CD4-positive, CD25-positive, alpha-beta regulatory T cell (primary cell): ENCODE results near the gene MYOZ1. TPM values are rescaled to one million over a fixed set of nuclear protein-coding genes. Genes with fewer than 3 reads are reported as not detected.

Source experiments
- ATAC-seq, 2 donors: fragments of 150-1000 bp; cut with Tn5 transposase; one replicate each; pipeline ENCODE4 v1.10.0; 2021; ENCODE audit warnings: low read depth in 2 of 2, moderate number of reproducible peaks in 2 of 2, moderate library complexity in 1 of 2
- DNase-seq, 3 donors: peaks; one replicate each; pipeline versions ENCODE4 v3.0.0 to v3.0.0-alpha.2; 2012 to 2022; ENCODE audit warnings: mixed read lengths in 1 of 3
- H3K27ac ChIP-seq: one replicate; pipeline ENCODE4 v1.7.0; 2013; ENCODE audit warnings: mild to moderate bottlenecking, low read length; ENCODE audit not compliant: insufficient read depth, poor library complexity, severe bottlenecking
- H3K27me3 ChIP-seq: one replicate; pipeline ENCODE4 v1.7.0; 2013; ENCODE audit warnings: low read length; ENCODE audit not compliant: control insufficient read depth, insufficient read depth
- H3K36me3 ChIP-seq: one replicate; pipeline ENCODE4 v1.7.0; 2013; ENCODE audit warnings: mild to moderate bottlenecking, low read length, moderate library complexity; ENCODE audit not compliant: control insufficient read depth, insufficient read depth
- H3K4me1 ChIP-seq: 2 replicates; pipeline ENCODE4 v1.7.0; 2013; ENCODE audit warnings: mild to moderate bottlenecking, low read length; ENCODE audit not compliant: insufficient read depth, control insufficient read depth, poor library complexity, severe bottlenecking
- H3K4me3 ChIP-seq: one replicate; pipeline ENCODE4 v1.7.0; 2013; ENCODE audit warnings: low read depth, mild to moderate bottlenecking, low read length, moderate library complexity
- H3K9me3 ChIP-seq, 2 experiments: 1 replicate in 1 of 2; 2 replicates in 1 of 2; pipeline ENCODE4 v1.7.0; 2013; ENCODE audit warnings: low read length in 2 of 2, mild to moderate bottlenecking in 1 of 2, moderate library complexity in 1 of 2; ENCODE audit not compliant: control insufficient read depth in 2 of 2
- H3K27ac Mint-ChIP-seq, 3 donors: one replicate each; pipeline ENCODE4 v1.8.0; 2020 to 2022; ENCODE audit warnings: mild to moderate bottlenecking in 3 of 3, mixed read lengths in 3 of 3, moderate library complexity in 2 of 3
- H3K27me3 Mint-ChIP-seq: one replicate; pipeline ENCODE4 v1.8.0; 2022; ENCODE audit warnings: mild to moderate bottlenecking, mixed read lengths
- H3K36me3 Mint-ChIP-seq: one replicate; pipeline ENCODE4 v1.8.0; 2020; ENCODE audit warnings: mixed read lengths
- H3K4me1 Mint-ChIP-seq, 4 donors: one replicate each; pipeline ENCODE4 v1.8.0; 2020 to 2022; ENCODE audit warnings: mixed read lengths in 4 of 4, mild to moderate bottlenecking in 1 of 4
- H3K4me3 Mint-ChIP-seq, 4 donors: one replicate each; pipeline ENCODE4 v1.8.0; 2020 to 2022; ENCODE audit warnings: mild to moderate bottlenecking in 4 of 4, mixed read lengths in 4 of 4, moderate library complexity in 3 of 4
- H3K9me3 Mint-ChIP-seq, 7 donors: one replicate each; pipeline ENCODE4 v1.8.0; 2020 to 2022; ENCODE audit warnings: mixed read lengths in 7 of 7, mild to moderate bottlenecking in 3 of 7, moderate library complexity in 2 of 7
- polyA plus RNA-seq, 4 donors: library from polyadenylated mRNA; unstranded; fragments of 300-500 nt; fragmentation: Illumina TruSeq; gene quantifications; one replicate each; pipeline ENCODE4 v1.2.3, GENCODE V29; 2021
- total RNA-seq: library from RNA; stranded (reverse); gene quantifications from one replicate; pipeline ENCODE4 v1.2.3, GENCODE V29; 2022

MYOZ1 gene
- total and polyA plus RNA-seq, 5 donors from 2014 or later: not detected

- H3K27ac ChIP-seq: no peak within 1 kb of the TSS
- peaks cover 16% of the 10 kb centered on the region for H3K4me1 ChIP-seq
- peak within 1 kb of the TSS; percentile 30 to 96 (median 86) for H3K27ac Mint-ChIP-seq
- H3K4me1 Mint-ChIP-seq: peaks cover 13 to 27% (median 15%) of the 10 kb centered on the region in 4 donors
- no peaks in the 10 kb centered on the region for H3K27me3 Mint-ChIP-seq
- H3K36me3 ChIP-seq: no peaks in the 10 kb centered on the region
- DNase-seq (peak in 2 of 3 donors; percentile 9 to 75), ATAC-seq (peak; percentile 65 to 74)
- H3K4me3 Mint-ChIP-seq: peak within 1 kb of the TSS in 3 of 4 donors; percentile 44 to 83 (median 54)
- no peaks in the 10 kb centered on the region for H3K9me3 ChIP-seq
- H3K9me3 Mint-ChIP-seq: no peaks in the 10 kb centered on the region
- no peaks in the 10 kb centered on the region for H3K36me3 Mint-ChIP-seq
- no peaks in the 10 kb centered on the region for H3K27me3 ChIP-seq
- H3K4me3 ChIP-seq: peak within 1 kb of the TSS; percentile 51
These were observed 50.1 kb downstream of the MYOZ1 start, which contains the start of gene USP54 for GRCh38 chr10:73590881-73591799. Gene USP54, minus strand, starts transcription at chr10:73591342. Its CDS starts 15,684 bp downstream, at chr10:73575658.

- peaks cover 13 to 27% (median 15%) of the 10 kb centered on the region in 4 donors for H3K4me1 Mint-ChIP-seq
- H3K36me3 Mint-ChIP-seq: peaks cover 3% of the 10 kb centered on the region
- H3K4me3 ChIP-seq: no peak overlapping the region
- peaks cover 0 to 1% (median 0%) of the 10 kb centered on the region in 7 donors for H3K9me3 Mint-ChIP-seq
- peak overlapping the region in 1 of 3 donors; percentile 29 for H3K27ac Mint-ChIP-seq
- peaks cover 16% of the 10 kb centered on the region for H3K4me1 ChIP-seq
- no peak overlapping the region for H3K4me3 Mint-ChIP-seq
- no peak overlapping the region for H3K27ac ChIP-seq
- ATAC-seq: no peak
- no peak for DNase-seq
- no peaks in the 10 kb centered on the region for H3K36me3 ChIP-seq
- H3K9me3 ChIP-seq: no peaks in the 10 kb centered on the region
- no peaks in the 10 kb centered on the region for H3K27me3 ChIP-seq
- H3K27me3 Mint-ChIP-seq: no peaks in the 10 kb centered on the region
These were observed 51.6 kb downstream of the MYOZ1 start for GRCh38 chr10:73589563-73590126.

GRCh38 chr10:73588656-73589055 is 52.6 kb downstream of the MYOZ1 start:
- Mint-ChIP-seq H3K4me3 (no peak overlapping the region), H3K9me3 (peaks cover 0 to 1% (median 0%) of the 10 kb centered on the region in 7 donors), H3K4me1 (peaks cover 13 to 27% (median 15%) of the 10 kb centered on the region in 4 donors), H3K27ac (no peak overlapping the region), H3K27me3 (no peaks in the 10 kb centered on the region), H3K36me3 (peaks cover 3% of the 10 kb centered on the region)
- Histone ChIP-seq H3K4me1 (peaks cover 16% of the 10 kb centered on the region), H3K9me3 (no peaks in the 10 kb centered on the region), H3K27ac (no peak overlapping the region), H3K36me3 (no peaks in the 10 kb centered on the region), H3K27me3 (no peaks in the 10 kb centered on the region), H3K4me3 (no peak overlapping the region)
- ATAC-seq: no peak
- no peak for DNase-seq

- DNase-seq (no peak), ATAC-seq (no peak)
- Mint-ChIP-seq H3K27me3 (no peaks in the 10 kb centered on the region), H3K27ac (no peak overlapping the region), H3K36me3 (peaks cover 3% of the 10 kb centered on the region), H3K4me1 (peaks cover 6 to 13% (median 7%) of the 10 kb centered on the region in 4 donors), H3K9me3 (peaks cover 0 to 1% (median 0%) of the 10 kb centered on the region in 7 donors), H3K4me3 (no peak overlapping the region)
- no peak overlapping the region for H3K27ac ChIP-seq
- no peaks in the 10 kb centered on the region for H3K27me3 ChIP-seq
- H3K36me3 ChIP-seq: no peaks in the 10 kb centered on the region
- no peak overlapping the region for H3K4me3 ChIP-seq
- H3K9me3 ChIP-seq: no peaks in the 10 kb centered on the region
- H3K4me1 ChIP-seq: peaks cover 10% of the 10 kb centered on the region
These were observed 54.7 kb downstream of the MYOZ1 start for GRCh38 chr10:73586583-73586984.

GRCh38 chr10:73585327-73585726 is 55.9 kb downstream of the MYOZ1 start:
- Histone ChIP-seq H3K4me1 (no peaks in the 10 kb centered on the region), H3K4me3 (no peak overlapping the region), H3K27ac (no peak overlapping the region), H3K27me3 (no peaks in the 10 kb centered on the region), H3K9me3 (no peaks in the 10 kb centered on the region), H3K36me3 (no peaks in the 10 kb centered on the region)
- Mint-ChIP-seq H3K27ac (no peak overlapping the region), H3K9me3 (peaks cover 0 to 1% (median 0%) of the 10 kb centered on the region in 7 donors), H3K4me3 (no peak overlapping the region), H3K4me1 (peaks cover 0 to 5% (median 0%) of the 10 kb centered on the region in 4 donors), H3K27me3 (no peaks in the 10 kb centered on the region), H3K36me3 (peaks cover 3% of the 10 kb centered on the region)
- ATAC-seq: no peak
- no peak for DNase-seq

GRCh38 chr10:73584737-73585136 is 56.5 kb downstream of the MYOZ1 start:
- peaks cover 0 to 5% (median 0%) of the 10 kb centered on the region in 4 donors for H3K4me1 Mint-ChIP-seq
- Histone ChIP-seq H3K4me1 (no peaks in the 10 kb centered on the region), H3K27ac (no peak overlapping the region), H3K4me3 (no peak overlapping the region), H3K36me3 (no peaks in the 10 kb centered on the region), H3K9me3 (no peaks in the 10 kb centered on the region), H3K27me3 (no peaks in the 10 kb centered on the region)
- ATAC-seq (no peak), DNase-seq (no peak)
- no peaks in the 10 kb centered on the region for H3K27me3 Mint-ChIP-seq
- H3K4me3 Mint-ChIP-seq: no peak overlapping the region
- H3K27ac Mint-ChIP-seq: no peak overlapping the region
- peaks cover 3% of the 10 kb centered on the region for H3K36me3 Mint-ChIP-seq
- H3K9me3 Mint-ChIP-seq: peaks cover 0 to 1% (median 0%) of the 10 kb centered on the region in 7 donors

- Mint-ChIP-seq H3K9me3 (peaks cover 0 to 1% (median 0%) of the 10 kb centered on the region in 7 donors), H3K27ac (no peak overlapping the region), H3K36me3 (peaks cover 3% of the 10 kb centered on the region), H3K4me3 (no peak overlapping the region), H3K27me3 (no peaks in the 10 kb centered on the region), H3K4me1 (peaks cover 0 to 4% (median 0%) of the 10 kb centered on the region in 4 donors)
- ATAC-seq: no peak
- Histone ChIP-seq H3K9me3 (no peaks in the 10 kb centered on the region), H3K4me1 (no peaks in the 10 kb centered on the region), H3K27me3 (no peaks in the 10 kb centered on the region), H3K4me3 (no peak overlapping the region), H3K27ac (no peak overlapping the region), H3K36me3 (no peaks in the 10 kb centered on the region)
- DNase-seq: no peak
These were observed 59.4 kb downstream of the MYOZ1 start for GRCh38 chr10:73581918-73582317.
